ENCODE data around the gene COL15A1.
A peak's percentile ranks its signal among the peaks of the same experiment; 100 is the strongest.

DNA sequence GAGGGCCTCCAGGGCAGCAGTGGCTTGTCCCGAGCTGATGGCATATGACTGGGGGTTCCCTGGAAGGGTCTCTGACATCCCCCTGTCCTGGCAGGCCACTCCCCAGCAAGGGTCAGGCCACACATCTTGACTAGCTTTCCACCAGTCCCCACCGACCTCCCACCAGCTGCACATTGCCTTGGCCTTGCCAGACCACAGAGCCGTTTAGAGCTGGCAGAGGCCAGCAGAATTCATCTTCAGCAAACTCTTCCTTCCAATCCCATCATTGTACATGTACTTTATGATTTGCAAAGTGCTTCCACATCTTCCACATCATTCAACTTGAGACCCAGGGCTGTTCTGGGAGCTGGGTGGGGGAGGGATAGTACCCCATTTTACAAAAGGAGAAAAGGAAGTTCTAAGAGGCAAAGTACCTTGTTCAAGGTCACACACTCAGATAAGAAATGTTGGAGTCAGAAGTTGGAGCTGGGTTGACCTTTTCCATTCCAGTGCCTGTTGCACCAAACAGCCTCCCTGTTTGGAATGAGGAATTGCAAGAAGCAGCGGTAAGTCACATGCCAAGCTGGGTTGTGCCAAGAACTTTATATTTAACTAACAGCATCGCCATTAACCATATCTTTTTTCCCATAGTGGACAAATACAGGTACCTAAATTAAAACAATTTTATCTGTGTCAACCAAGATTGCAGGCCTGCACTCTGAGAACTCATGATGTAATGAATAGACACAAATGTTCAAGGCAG is 25.8 kb upstream of the COL15A1 start:
- TF ChIP-seq, protein P1, sequence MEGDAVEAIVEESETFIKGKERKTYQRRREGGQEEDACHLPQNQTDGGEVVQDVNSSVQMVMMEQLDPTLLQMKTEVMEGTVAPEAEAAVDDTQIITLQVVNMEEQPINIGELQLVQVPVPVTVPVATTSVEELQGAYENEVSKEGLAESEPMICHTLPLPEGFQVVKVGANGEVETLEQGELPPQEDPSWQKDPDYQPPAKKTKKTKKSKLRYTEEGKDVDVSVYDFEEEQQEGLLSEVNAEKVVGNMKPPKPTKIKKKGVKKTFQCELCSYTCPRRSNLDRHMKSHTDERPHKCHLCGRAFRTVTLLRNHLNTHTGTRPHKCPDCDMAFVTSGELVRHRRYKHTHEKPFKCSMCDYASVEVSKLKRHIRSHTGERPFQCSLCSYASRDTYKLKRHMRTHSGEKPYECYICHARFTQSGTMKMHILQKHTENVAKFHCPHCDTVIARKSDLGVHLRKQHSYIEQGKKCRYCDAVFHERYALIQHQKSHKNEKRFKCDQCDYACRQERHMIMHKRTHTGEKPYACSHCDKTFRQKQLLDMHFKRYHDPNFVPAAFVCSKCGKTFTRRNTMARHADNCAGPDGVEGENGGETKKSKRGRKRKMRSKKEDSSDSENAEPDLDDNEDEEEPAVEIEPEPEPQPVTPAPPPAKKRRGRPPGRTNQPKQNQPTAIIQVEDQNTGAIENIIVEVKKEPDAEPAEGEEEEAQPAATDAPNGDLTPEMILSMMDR (IDR thresholded peaks at IDR 0.05) = peak in 1 of 3 experiments; percentile 2
- TF ChIP-seq EP300 (IDR thresholded peaks at IDR 0.05) = no peak

All from esophagus muscularis mucosa (tissue), 3 donors.